ENCODE results near the gene TIMM13.

Gene TIMM13

GRCh38 chr19:2392366-2392765 lies 35.0 kb downstream of the TIMM13 start:
- TF ChIP-seq Cebpa-rat (IDR thresholded peaks at IDR 0.05): no peak
- Histone ChIP-seq H3K4me1 (peaks cover 18 to 45% (median 35%) of the 10 kb centered on the region in 10 experiments), H3K4me3 (no peak overlapping the region), H3K9ac (no peak overlapping the region), H3K9me3 (replicated peaks in 1 of 11) (peaks cover 0 to 11% (median 8%) of the 10 kb centered on the region in 11 experiments; a peak in 9 of 22 replicates), H3K27me3 (peaks cover 0 to 11% (median 0%) of the 10 kb centered on the region in 11 experiments; a peak in 1 of 22 replicates), H3K27ac (no peak overlapping the region), H3K36me3 (no peaks in the 10 kb centered on the region), H3K4me2 (no peak overlapping the region), H4K20me1 (no peaks in the 10 kb centered on the region)

GRCh38 chr19:2391118-2391725 lies 36.2 kb downstream of the TIMM13 start:
- H3K4me2 ChIP-seq: 0 out of 22 replicates have a peak overlapping the region, but pooled peaks of 2 of the 11 experiments have one; percentile 3 to 25
- H3K36me3 ChIP-seq: no peaks in the 10 kb centered on the region
- TF ChIP-seq Cebpa-rat (IDR thresholded peaks at IDR 0.05): no peak
- peaks cover 0 to 11% (median 8%) of the 10 kb centered on the region in 11 experiments; a peak in 9 of 22 replicates for H3K9me3 ChIP-seq (replicated peaks in 1 of 11)
- H3K9ac ChIP-seq: no peak overlapping the region
- no peaks in the 10 kb centered on the region for H4K20me1 ChIP-seq
- peaks cover 18 to 44% (median 35%) of the 10 kb centered on the region in 10 experiments for H3K4me1 ChIP-seq
- no peak overlapping the region for H3K4me3 ChIP-seq
- peaks cover 0 to 11% (median 0%) of the 10 kb centered on the region in 11 experiments; a peak in 1 of 22 replicates for H3K27me3 ChIP-seq
- no peak overlapping the region for H3K27ac ChIP-seq

- H3K4me1 ChIP-seq: peaks cover 13 to 35% (median 30%) of the 10 kb centered on the region in 10 experiments
- no peak for TF ChIP-seq Cebpa-rat (IDR thresholded peaks at IDR 0.05)
- H3K4me3 ChIP-seq: no peak overlapping the region
- no peaks in the 10 kb centered on the region for H3K36me3 ChIP-seq
- H3K9ac ChIP-seq: no peak overlapping the region
- H3K27ac ChIP-seq: no peak overlapping the region
- peaks cover 0 to 11% (median 0%) of the 10 kb centered on the region in 11 experiments; a peak in 1 of 22 replicates for H3K27me3 ChIP-seq
- peaks cover 0 to 11% (median 8%) of the 10 kb centered on the region in 11 experiments; a peak in 9 of 22 replicates for H3K9me3 ChIP-seq (replicated peaks in 1 of 11)
- no peak overlapping the region for H3K4me2 ChIP-seq
- H4K20me1 ChIP-seq: no peaks in the 10 kb centered on the region
These were observed 37.8 kb downstream of the TIMM13 start for GRCh38 chr19:2389594-2389993.

GRCh38 chr19:2387367-2388288 lies 39.8 kb downstream of the TIMM13 start:
- Histone ChIP-seq H3K9me3 (replicated peaks in 1 of 11) (0 out of 22 replicates have a peak, but pooled peaks cover 0 to under 1% (median 0%) of the 10 kb centered on the region in 11 experiments), H4K20me1 (no peaks in the 10 kb centered on the region; a peak in 1 of 22 replicates), H3K27me3 (peaks cover 0 to 11% (median 0%) of the 10 kb centered on the region in 11 experiments; a peak in 1 of 22 replicates), H3K27ac (no peak overlapping the region), H3K36me3 (no peaks in the 10 kb centered on the region), H3K4me1 (peaks cover 19 to 37% (median 31%) of the 10 kb centered on the region in 10 experiments), H3K4me2 (0 out of 22 replicates have a peak overlapping the region, but pooled peaks of 1 of the 11 experiments have one; percentile 3), H3K9ac (peak overlapping the region in 1 of 11 experiments; percentile 33; a peak in 1 of 22 replicates), H3K4me3 (no peak overlapping the region)
- TF ChIP-seq Cebpa-rat (IDR thresholded peaks at IDR 0.05): no peak

- Histone ChIP-seq H3K27ac (no peak overlapping the region), H3K27me3 (peaks cover 0 to 11% (median 0%) of the 10 kb centered on the region in 11 experiments; a peak in 1 of 22 replicates), H3K36me3 (no peaks in the 10 kb centered on the region), H3K4me2 (peak overlapping the region in 6 of 11 experiments; percentile 0 to 85 (median 38); a peak in 8 of 22 replicates), H3K9me3 (replicated peaks in 1 of 11) (peaks cover 8 to 10% (median 10%) of the 10 kb centered on the region in 11 experiments), H4K20me1 (no peaks in the 10 kb centered on the region; a peak in 1 of 22 replicates), H3K4me1 (peaks cover 14 to 40% (median 27%) of the 10 kb centered on the region in 10 experiments), H3K9ac (no peak overlapping the region), H3K4me3 (no peak overlapping the region)
- no peak for TF ChIP-seq Cebpa-rat (IDR thresholded peaks at IDR 0.05)
These were observed 42.2 kb downstream of the TIMM13 start for GRCh38 chr19:2385053-2385721.

- H3K36me3 ChIP-seq: no peaks in the 10 kb centered on the region
- 0 out of 22 replicates have a peak, but pooled peaks cover 0 to 3% (median 0%) of the 10 kb centered on the region in 11 experiments for H3K27me3 ChIP-seq
- peak overlapping the region in 7 of 11 experiments; percentile 66 to 85 (median 79); a peak in 6 of 22 replicates for H3K4me2 ChIP-seq
- H3K4me1 ChIP-seq: peaks cover 14 to 40% (median 26%) of the 10 kb centered on the region in 10 experiments
- H3K9me3 ChIP-seq (replicated peaks in 1 of 11): peaks cover 28 to 35% (median 34%) of the 10 kb centered on the region in 11 experiments
- no peak for TF ChIP-seq Cebpa-rat (IDR thresholded peaks at IDR 0.05)
- no peak overlapping the region for H3K27ac ChIP-seq
- no peak overlapping the region for H3K4me3 ChIP-seq
- no peaks in the 10 kb centered on the region; a peak in 1 of 22 replicates for H4K20me1 ChIP-seq
- no peak overlapping the region for H3K9ac ChIP-seq
These were observed 44.7 kb downstream of the TIMM13 start for GRCh38 chr19:2382530-2383222.

- no peak for TF ChIP-seq Cebpa-rat (IDR thresholded peaks at IDR 0.05)
- peaks cover 14 to 42% (median 27%) of the 10 kb centered on the region in 10 experiments for H3K4me1 ChIP-seq
- no peak overlapping the region for H3K9ac ChIP-seq
- H3K4me3 ChIP-seq: no peak overlapping the region
- H3K4me2 ChIP-seq: peak overlapping the region in 6 of 11 experiments; percentile 18 to 30 (median 22); a peak in 6 of 22 replicates
- no peaks in the 10 kb centered on the region for H3K36me3 ChIP-seq
- H3K27ac ChIP-seq: no peak overlapping the region
- H3K9me3 ChIP-seq (replicated peaks in 1 of 11): peaks cover 28 to 36% (median 34%) of the 10 kb centered on the region in 11 experiments
- H3K27me3 ChIP-seq: no peaks in the 10 kb centered on the region
- no peaks in the 10 kb centered on the region; a peak in 1 of 22 replicates for H4K20me1 ChIP-seq
These were observed 46.1 kb downstream of the TIMM13 start for GRCh38 chr19:2381148-2381820.
